Fibroblast of gingiva (primary cell): ENCODE results near the gene EPAS1.

Source experiments
- DNase-seq: peaks from one replicate; pipeline ENCODE4 v3.0.0-alpha.2; 2011; ENCODE audit warnings: low read depth

The EPAS1 gene

GRCh38 chr2:46273225-46273863 is 23.9 kb upstream of the EPAS1 start:
- DNase-seq = no peak

GRCh38 chr2:46273919-46274318 is 23.3 kb upstream of the EPAS1 start:
- DNase-seq = no peak

GRCh38 chr2:46274586-46274985 is 22.6 kb upstream of the EPAS1 start:
- DNase-seq = no peak

- peak; percentile 34 for DNase-seq
These were observed 21.2 kb upstream of the EPAS1 start for GRCh38 chr2:46275995-46276394.

GRCh38 chr2:46276642-46277041 is 20.6 kb upstream of the EPAS1 start:
- no peak for DNase-seq

GRCh38 chr2:46277431-46278190 is 19.6 kb upstream of the EPAS1 start:
- no peak for DNase-seq

GRCh38 chr2:46278952-46279351 is 18.3 kb upstream of the EPAS1 start:
- no peak for DNase-seq

GRCh38 chr2:46281939-46282338 is 15.3 kb upstream of the EPAS1 start:
- DNase-seq = no peak

- DNase-seq = no peak
These were observed 13.5 kb upstream of the EPAS1 start for GRCh38 chr2:46283693-46284092.

- DNase-seq = no peak
These were observed 12.9 kb upstream of the EPAS1 start for GRCh38 chr2:46284260-46284659.

- DNase-seq = no peak
These were observed 12.4 kb upstream of the EPAS1 start for GRCh38 chr2:46284796-46285195.

GRCh38 chr2:46286715-46287114 is 10.5 kb upstream of the EPAS1 start:
- DNase-seq = no peak

- DNase-seq = no peak
These were observed 7.1 kb upstream of the EPAS1 start for GRCh38 chr2:46290078-46290477.

- DNase-seq = no peak
These were observed 3.7 kb upstream of the EPAS1 start for GRCh38 chr2:46293466-46293865.

GRCh38 chr2:46294176-46294836 is 2.9 kb upstream of the EPAS1 start:
- DNase-seq = peak; percentile 14

- DNase-seq = no peak
These were observed 879 bp upstream of the EPAS1 start for GRCh38 chr2:46296216-46296839.

GRCh38 chr2:46297546-46298271 is 502 bp downstream of the EPAS1 start:
- no peak for DNase-seq

GRCh38 chr2:46298272-46298521 is 990 bp downstream of the EPAS1 start:
- DNase-seq = no peak

GRCh38 chr2:46298522-46299353 is 1.5 kb downstream of the EPAS1 start:
- DNase-seq = peak; percentile 56

- peak; percentile 73 for DNase-seq
These were observed 2.4 kb downstream of the EPAS1 start for GRCh38 chr2:46299365-46300263.
